GM20000 (cell line): ENCODE measurements around the gene NKX1-1.

Experiments
- DNase-seq: peaks from one replicate; pipeline ENCODE4 v3.0.0; 2012; ENCODE audit warnings: low spot score
- CTCF ChIP-seq: IDR thresholded peaks from 2 replicates; pipeline ENCODE4 v1.5.1; 2012; ENCODE audit warnings: mild to moderate bottlenecking, control low read depth; ENCODE audit errors: extremely low read depth, missing control alignments

The NKX1-1 gene

GRCh38 chr4:1364748-1365147 is 41.5 kb downstream of the NKX1-1 start:
- DNase-seq: no peak
- TF ChIP-seq CTCF: no peak

GRCh38 chr4:1364217-1364616 is 42.0 kb downstream of the NKX1-1 start:
- no peak for DNase-seq
- no peak for TF ChIP-seq CTCF

GRCh38 chr4:1363513-1363912 is 42.7 kb downstream of the NKX1-1 start:
- DNase-seq: no peak
- no peak for TF ChIP-seq CTCF

- DNase-seq: no peak
- no peak for TF ChIP-seq CTCF
These were observed 43.7 kb downstream of the NKX1-1 start for GRCh38 chr4:1362521-1362920.

- no peak for TF ChIP-seq CTCF
- DNase-seq: no peak
These were observed 44.2 kb downstream of the NKX1-1 start for GRCh38 chr4:1362046-1362445.

GRCh38 chr4:1361431-1361830 is 44.8 kb downstream of the NKX1-1 start:
- TF ChIP-seq CTCF: no peak
- DNase-seq: no peak

GRCh38 chr4:1360423-1361283 is 45.6 kb downstream of the NKX1-1 start:
- no peak for DNase-seq
- TF ChIP-seq CTCF: no peak
